ENCODE measurements around the gene SPATA17.
"Not testable (repeated sequence)": the region's sequence is repeated elsewhere in the genome, so short reads cannot be mapped to it uniquely, and the experiment has no call there.

SPATA17 gene

GRCh38 chr1:217630711-217631591 is at the start of gene SPATA17, which contains the start of gene GPATCH2:
Gene SPATA17, plus strand, starts transcription at chr1:217631344. Its CDS starts 35 bp downstream, at chr1:217631379.
Gene GPATCH2, minus strand, starts transcription at chr1:217631090. Its CDS starts 119 bp downstream, at chr1:217630971.
- DNase-seq, result peak in 55 of 56 donors; percentile 17 to 98 (median 64)

GRCh38 chr1:217584286-217584811 is 46.8 kb upstream of the SPATA17 start:
- not testable (repeated sequence) for DNase-seq

- no peak for DNase-seq
These were observed 45.6 kb upstream of the SPATA17 start for GRCh38 chr1:217585577-217585976.

- no peak for DNase-seq
These were observed 44.6 kb upstream of the SPATA17 start for GRCh38 chr1:217586586-217586985.

- no peak for DNase-seq
These were observed 40.5 kb upstream of the SPATA17 start for GRCh38 chr1:217590598-217590997.

- DNase-seq, result no peak
These were observed 32.0 kb upstream of the SPATA17 start for GRCh38 chr1:217599154-217599553.

GRCh38 chr1:217602380-217602779 is 28.8 kb upstream of the SPATA17 start:
- no peak for DNase-seq

- no peak for DNase-seq
These were observed 25.8 kb upstream of the SPATA17 start for GRCh38 chr1:217605390-217605789.

- DNase-seq, result no peak
These were observed 16.9 kb upstream of the SPATA17 start for GRCh38 chr1:217614200-217614712.

- no peak for DNase-seq
These were observed 14.0 kb upstream of the SPATA17 start for GRCh38 chr1:217617126-217617525.

- DNase-seq, result no peak
These were observed 10.3 kb upstream of the SPATA17 start for GRCh38 chr1:217620814-217621213.

- no peak for DNase-seq
These were observed 9.1 kb upstream of the SPATA17 start for GRCh38 chr1:217622042-217622441.

- DNase-seq, result no peak
These were observed 4.8 kb upstream of the SPATA17 start for GRCh38 chr1:217626321-217626720.

GRCh38 chr1:217627431-217627830 is 3.7 kb upstream of the SPATA17 start:
- no peak for DNase-seq

- no peak for DNase-seq
These were observed 11.3 kb downstream of the SPATA17 start for GRCh38 chr1:217642455-217642854.

- DNase-seq, result no peak
These were observed 16.6 kb downstream of the SPATA17 start for GRCh38 chr1:217647791-217648190.

GRCh38 chr1:217650674-217651073 is 19.5 kb downstream of the SPATA17 start:
- DNase-seq, result no peak

GRCh38 chr1:217660353-217661062 is 29.4 kb downstream of the SPATA17 start:
- peak in 1 of 56 donors; percentile 7 for DNase-seq

- no peak for DNase-seq
These were observed 30.3 kb downstream of the SPATA17 start for GRCh38 chr1:217661407-217661806.

- no peak for DNase-seq
These were observed 37.3 kb downstream of the SPATA17 start for GRCh38 chr1:217668351-217668940.

GRCh38 chr1:217673387-217673786 is 42.2 kb downstream of the SPATA17 start:
- DNase-seq, result no peak

Data from amygdala (tissue), 56 donors.